WI38 (cell line): ENCODE data around the gene TENM4.

Experiments
- H3K4me3 ChIP-seq: 2 replicates; pipeline ENCODE4 v1.5.1; 2011; ENCODE audit warnings: low read depth, mild to moderate bottlenecking, control low read depth, low read length
- TF ChIP-seq, protein P1 (sequence below): IDR thresholded peaks from 2 replicates; pipeline ENCODE4 v1.5.1; 2012; ENCODE audit warnings: low read depth, mild to moderate bottlenecking, control low read depth, low read length

The TENM4 gene

DNA sequence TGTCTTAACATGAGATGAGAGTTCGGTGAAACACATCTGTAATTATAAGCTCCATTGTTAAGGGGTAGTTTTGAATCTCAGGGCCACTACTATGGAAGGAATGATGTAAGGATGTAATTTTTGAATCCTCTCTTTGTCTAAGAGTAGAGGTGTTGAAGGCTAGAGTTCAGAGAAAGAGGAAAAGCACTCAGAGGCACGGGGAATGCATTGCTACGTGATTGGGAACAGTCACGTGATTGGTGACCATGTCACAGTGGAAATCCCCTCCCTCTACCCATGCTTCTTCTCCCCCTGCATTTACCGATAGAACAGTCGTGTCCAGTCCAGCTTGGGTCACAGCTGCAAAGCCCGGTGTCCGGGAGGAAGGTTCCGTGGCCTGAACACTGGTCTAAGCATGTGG lies 635.8 kb downstream of the TENM4 start:
- TF ChIP-seq, protein P1, sequence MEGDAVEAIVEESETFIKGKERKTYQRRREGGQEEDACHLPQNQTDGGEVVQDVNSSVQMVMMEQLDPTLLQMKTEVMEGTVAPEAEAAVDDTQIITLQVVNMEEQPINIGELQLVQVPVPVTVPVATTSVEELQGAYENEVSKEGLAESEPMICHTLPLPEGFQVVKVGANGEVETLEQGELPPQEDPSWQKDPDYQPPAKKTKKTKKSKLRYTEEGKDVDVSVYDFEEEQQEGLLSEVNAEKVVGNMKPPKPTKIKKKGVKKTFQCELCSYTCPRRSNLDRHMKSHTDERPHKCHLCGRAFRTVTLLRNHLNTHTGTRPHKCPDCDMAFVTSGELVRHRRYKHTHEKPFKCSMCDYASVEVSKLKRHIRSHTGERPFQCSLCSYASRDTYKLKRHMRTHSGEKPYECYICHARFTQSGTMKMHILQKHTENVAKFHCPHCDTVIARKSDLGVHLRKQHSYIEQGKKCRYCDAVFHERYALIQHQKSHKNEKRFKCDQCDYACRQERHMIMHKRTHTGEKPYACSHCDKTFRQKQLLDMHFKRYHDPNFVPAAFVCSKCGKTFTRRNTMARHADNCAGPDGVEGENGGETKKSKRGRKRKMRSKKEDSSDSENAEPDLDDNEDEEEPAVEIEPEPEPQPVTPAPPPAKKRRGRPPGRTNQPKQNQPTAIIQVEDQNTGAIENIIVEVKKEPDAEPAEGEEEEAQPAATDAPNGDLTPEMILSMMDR, result no peak
- H3K4me3 ChIP-seq, result no peak overlapping the region

GRCh38 chr11:78803995-78804394 lies 636.8 kb downstream of the TENM4 start:
- TF ChIP-seq, protein P1, result no peak
- no peak overlapping the region for H3K4me3 ChIP-seq

DNA sequence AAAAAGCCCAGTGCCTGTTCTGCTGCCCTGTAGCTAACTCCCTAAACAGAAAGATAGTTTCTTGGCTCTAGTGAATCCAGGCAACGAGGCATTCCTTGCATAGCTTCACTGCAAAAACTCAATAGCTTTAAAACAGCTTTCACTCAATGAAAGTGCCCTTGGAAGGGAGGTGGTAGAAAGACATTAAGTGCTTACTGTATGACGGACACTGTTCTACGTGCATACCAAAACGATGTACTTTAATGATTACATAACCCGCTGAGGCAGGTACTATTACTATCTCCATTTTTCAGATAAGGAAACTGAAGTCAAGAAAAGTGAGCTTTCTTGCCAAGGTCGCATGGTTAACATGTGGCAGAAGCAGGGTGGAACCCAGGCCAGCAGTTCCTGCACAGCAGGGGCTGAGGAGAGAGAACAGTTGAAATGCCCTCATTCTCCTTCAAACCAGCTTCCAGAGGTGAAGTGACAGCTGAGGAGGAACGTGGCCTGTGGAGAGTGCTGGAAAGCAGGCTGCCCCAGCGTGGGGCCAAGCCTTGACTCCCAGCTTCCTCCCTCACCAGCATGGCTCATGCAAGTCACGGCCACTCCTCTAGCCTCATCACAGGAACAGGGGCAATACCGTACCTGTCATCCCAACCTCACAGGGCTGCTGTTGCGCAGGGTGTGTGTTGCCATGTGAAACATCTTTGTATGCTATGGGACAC lies 638.6 kb downstream of the TENM4 start:
- no peak overlapping the region for H3K4me3 ChIP-seq
- TF ChIP-seq, protein P1, result no peak

DNA sequence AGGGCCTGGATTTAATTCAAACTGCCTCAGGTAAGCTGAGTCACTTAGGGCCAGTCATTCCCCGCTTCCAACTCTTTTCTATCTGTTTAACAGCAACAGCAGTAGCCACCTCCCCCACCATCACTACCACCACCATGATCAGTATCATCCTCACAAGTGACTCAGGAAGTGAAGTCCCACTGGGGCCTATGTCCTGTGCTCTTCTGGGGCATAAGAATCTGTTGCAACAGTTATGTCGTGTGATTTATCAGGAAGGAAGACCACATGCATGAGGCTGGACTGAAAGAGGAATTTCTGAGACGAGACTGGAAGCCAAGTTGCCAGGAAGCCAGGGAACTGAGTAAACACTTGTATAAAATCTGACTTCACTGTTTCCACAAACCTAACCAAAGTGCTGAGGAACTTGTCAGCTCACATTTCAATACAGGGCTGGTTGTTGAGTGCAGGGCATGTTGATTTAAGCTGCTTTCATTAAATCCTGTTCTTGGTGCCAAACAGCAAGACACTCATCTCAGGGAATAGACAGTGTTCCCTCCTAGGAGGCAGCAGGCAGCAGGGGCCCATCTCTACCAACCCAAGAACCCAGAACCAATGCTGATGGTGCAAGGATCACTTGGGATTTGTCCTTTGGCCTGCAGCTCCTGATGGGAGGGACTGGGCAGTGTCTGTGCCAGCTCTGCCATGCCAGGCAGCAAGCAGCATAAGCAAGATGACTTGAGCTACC lies 639.5 kb downstream of the TENM4 start:
- no peak overlapping the region for H3K4me3 ChIP-seq
- TF ChIP-seq, protein P1, result no peak

DNA sequence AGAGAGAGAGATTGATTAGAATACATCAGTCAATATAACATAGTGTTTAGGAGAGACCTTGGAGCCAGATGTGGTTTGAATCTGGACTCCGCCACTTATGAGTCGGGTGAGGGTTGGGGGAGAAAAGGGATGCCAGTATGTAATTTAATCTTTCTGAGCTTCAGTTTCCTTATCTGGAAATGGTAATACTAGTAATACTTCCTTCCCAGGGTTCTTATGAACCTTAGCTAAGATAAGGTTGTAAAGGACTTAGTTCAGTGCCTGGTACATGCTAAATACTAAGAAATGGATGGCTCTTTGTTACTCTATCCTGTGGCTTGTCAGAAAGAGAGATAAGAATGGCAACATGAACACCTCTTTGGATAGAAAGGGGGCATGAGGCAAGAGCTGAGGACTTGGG lies 640.1 kb downstream of the TENM4 start:
- no peak overlapping the region for H3K4me3 ChIP-seq
- TF ChIP-seq, protein P1, result no peak

- no peak overlapping the region for H3K4me3 ChIP-seq
- TF ChIP-seq, protein P1, result no peak
Measured at GRCh38 chr11:78800096-78800690, 640.6 kb downstream of the TENM4 start.

DNA sequence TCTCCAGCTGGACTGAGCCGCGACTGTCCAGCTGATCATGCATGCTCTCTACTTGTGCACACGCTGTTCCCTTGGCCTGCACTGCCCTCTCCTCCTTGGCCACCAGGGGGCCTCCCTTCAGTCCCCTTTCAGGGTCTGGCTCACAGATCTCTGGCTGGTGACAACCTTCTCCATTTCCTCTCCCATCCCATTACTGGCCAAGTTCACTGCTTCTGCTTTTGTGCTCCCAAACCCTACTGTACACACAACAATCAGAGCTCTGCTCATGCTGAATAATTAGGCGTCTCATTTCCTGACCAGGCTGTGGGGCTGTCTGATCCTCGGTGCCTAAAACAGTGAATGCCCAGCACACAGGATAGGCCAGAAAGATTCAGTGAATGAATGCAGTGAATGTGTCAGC lies 642.2 kb downstream of the TENM4 start:
- H3K4me3 ChIP-seq, result no peak overlapping the region
- TF ChIP-seq, protein P1, result peak; percentile 81
